NCI-H146 (cell line): Measurements from ENCODE around the gene VIPR2.

Experiments
- DNase-seq: peaks from one replicate; lab custom pipeline; 2025; lab: John Stamatoyannopoulos, UW

Gene VIPR2

GRCh38 chr7:159066816-159067575, 77.7 kb downstream of the VIPR2 start:
- no peak for DNase-seq

DNA sequence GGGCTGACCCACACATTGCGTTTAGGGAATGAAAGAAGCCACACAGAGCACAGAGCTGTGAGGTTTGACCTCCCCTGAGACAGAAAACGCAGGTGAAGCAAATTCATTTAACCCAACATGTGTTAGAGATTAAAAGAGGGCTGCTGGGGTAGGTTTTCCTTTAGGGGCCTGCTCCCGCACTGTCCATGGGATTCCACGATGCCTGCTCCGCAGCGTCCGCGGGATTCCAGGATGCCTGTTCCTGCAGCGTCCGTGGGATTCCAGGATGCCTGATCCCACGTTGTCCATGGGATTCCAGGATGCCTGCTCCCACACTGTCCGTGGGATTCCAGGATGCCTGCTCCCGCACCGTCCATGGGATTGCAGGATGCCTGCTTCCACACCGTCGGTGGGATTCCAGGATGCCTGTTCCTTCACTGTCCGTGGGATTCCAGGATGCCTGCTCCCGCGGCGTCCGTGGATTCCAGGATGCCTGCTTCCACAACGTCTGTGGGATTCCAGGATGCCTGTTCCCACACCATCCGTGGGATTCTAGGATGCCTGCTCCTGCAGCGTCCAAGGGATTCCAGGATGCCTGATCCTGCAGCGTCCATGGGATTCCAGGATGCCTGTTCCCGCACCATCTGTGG, 78.7 kb downstream of the VIPR2 start:
- no peak for DNase-seq

DNA sequence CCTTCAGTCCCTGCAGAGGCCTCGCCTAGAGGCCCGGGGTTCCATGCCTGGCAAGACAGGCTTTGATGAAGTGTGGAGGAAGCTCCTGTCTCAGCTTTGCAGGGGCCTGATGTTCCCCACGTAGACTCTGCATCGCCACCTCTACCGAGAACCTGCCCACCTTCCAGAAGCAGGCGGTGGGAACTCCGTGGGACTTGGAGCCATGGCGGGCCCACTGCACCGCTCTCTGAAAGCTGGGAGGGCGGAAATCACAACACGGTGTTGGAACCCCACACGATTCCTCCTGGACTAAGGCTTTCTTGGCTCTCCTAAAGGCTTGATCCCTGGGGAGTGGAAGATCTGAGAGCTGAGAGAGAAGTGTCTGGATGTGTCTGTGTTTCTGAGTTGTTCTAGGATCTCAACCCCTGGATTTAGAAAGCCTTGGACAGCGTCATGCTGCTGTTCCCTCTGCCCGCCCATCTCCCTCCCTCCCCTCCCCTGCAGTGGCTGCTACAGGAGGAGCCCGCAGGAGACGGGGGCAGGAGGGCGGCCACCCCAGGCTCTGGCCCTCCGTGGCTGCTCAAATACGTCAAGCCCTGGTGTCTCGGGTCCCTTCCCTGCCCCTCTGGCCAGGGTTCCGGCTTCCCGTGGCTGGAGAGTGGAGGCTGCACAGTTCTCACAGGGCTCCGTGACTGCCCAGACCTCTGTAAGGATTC, 79.7 kb downstream of the VIPR2 start:
- no peak for DNase-seq

- no peak for DNase-seq
Observed at GRCh38 chr7:159064121-159064815, 80.4 kb downstream of the VIPR2 start.

- no peak for DNase-seq
Observed at GRCh38 chr7:159063046-159063840, 81.4 kb downstream of the VIPR2 start.

GRCh38 chr7:159062569-159062968, 82.1 kb downstream of the VIPR2 start:
- no peak for DNase-seq

GRCh38 chr7:159061674-159062212, 82.9 kb downstream of the VIPR2 start:
- DNase-seq: no peak

- no peak for DNase-seq
Observed at GRCh38 chr7:159061209-159061608, 83.5 kb downstream of the VIPR2 start.

GRCh38 chr7:159060440-159060839, 84.2 kb downstream of the VIPR2 start:
- no peak for DNase-seq

DNA sequence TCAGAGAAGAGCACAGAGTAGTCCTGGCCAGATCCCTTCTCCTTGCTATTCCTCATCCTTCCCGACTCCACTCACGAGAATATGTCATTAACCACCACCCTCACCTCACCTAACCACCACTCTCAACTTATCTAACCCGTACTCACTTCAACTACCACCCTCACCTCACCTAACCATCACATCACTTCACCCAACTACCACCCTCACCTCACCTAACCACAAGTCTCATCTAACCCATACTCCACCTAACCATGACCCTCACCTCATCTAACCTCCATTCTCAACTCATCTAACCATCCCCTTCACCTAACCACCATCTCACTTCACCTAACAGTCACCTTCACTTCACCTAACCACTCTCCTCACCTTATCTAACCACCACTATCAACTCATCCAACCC, 85.0 kb downstream of the VIPR2 start:
- no peak for DNase-seq

GRCh38 chr7:159057647-159058046, 87.0 kb downstream of the VIPR2 start:
- no peak for DNase-seq

GRCh38 chr7:159056737-159057136, 87.9 kb downstream of the VIPR2 start:
- DNase-seq: no peak

DNA sequence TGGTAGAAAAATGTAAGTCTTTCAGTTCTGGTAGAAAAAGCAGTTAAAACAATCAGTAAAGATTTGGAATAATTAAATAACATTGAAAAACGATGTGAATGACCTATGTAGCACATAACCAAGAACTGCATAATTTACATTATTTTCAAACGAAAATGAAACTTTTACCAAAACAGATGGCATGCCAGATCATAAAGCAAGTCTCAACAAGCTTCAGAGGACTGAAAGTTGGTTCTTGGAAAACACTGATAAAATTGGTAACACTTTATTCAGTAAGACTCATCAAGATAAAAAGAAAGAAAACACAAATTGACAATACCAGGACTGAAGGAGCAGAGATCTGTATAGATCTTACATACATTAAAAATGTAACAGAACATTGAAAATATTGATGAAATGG, 92.8 kb downstream of the VIPR2 start:
- DNase-seq: no peak

DNA sequence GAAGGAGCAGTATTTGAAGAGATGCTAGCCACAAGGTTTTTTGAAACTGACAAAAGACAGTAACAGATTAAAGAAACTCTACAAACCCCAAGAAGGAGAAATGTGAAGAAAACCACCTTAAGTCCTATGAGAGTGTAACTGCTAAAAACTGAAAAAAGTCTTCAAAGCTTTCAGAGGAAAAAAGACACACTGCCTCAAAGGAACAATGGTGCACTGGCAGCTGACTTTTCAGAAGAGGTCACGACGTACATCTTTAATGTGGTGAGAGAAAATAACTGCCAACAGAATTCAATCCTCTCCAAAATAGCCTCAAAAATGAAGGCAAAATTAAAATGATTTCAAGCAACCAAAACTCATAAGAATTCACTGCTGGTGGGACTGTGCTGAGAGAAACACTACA, 94.0 kb downstream of the VIPR2 start:
- no peak for DNase-seq

DNA sequence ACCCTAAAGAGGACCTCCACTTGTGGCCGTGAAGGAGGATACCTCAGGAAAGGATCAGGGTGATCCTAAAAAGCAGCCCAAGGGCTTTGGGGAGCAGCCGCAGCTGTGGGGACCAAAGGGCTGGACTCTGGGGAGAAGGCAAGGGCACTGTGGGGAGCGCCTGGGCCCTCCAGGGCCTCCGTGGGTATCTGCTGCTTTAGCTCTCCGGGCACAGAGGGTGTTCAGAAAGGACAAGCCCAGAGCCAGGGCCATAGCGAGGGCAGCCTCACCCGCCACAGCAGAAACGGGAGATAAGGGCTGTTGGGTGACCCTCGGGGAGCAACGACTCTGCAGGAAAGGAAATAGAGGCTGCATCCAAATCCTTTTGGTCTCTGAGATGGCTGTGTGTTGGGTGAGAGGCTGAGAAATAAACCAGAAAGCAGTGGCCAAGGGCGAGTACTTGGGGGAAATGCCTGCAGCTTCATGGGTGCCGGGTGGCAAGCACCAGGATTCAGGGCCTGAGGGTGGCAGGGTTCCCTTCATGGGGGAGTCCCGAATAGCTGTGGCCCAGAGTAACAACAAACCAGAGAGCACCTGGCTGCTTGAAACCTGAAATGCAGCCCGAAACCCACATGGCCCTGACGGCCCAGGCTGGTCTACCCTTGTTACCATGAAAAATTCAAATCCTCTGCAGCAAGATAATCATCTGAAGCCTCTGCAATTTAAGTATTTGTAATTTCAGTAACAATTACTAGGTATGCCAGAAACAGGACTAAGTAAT, 95.2 kb downstream of the VIPR2 start:
- DNase-seq: no peak

GRCh38 chr7:159048656-159049055, 96.0 kb downstream of the VIPR2 start:
- no peak for DNase-seq

DNA sequence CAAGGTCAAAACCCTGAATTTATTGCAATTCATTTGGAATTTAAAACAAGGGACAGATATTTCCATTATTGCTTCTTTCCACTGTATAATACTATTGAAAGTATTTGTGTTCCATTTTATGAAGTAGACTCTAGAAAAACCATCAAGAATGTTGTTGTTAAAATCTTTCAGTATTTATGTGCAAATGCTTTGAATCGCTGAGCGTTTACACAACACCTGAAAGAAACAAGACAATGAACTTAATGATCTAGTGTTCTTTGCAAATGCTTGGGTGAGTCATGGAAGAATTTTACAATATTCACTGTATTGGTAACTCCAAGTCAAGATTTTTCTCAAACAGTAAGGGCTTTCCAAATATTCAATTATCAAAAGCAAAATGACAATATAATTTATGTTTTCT, 97.1 kb downstream of the VIPR2 start:
- no peak for DNase-seq

DNA sequence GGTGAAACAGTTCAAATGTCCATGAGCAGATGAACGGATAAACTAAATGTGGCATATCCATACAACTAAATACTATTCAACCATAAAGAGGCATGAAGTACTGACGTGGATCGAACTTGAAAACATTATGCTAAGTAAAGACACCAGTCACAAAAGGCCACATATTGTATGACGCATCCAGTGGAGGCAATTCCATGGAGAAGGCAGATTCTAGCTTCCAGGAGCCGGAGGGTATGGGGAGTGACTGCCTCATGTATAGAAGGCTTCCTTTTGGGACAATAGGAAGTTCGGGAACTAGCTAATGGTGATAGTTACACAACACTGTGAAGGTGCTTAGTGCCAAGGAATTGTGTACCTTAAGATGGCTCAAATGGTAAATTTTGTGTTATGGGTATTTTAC, 98.4 kb downstream of the VIPR2 start:
- DNase-seq: no peak

GRCh38 chr7:159045839-159046238, 98.8 kb downstream of the VIPR2 start:
- no peak for DNase-seq

DNA sequence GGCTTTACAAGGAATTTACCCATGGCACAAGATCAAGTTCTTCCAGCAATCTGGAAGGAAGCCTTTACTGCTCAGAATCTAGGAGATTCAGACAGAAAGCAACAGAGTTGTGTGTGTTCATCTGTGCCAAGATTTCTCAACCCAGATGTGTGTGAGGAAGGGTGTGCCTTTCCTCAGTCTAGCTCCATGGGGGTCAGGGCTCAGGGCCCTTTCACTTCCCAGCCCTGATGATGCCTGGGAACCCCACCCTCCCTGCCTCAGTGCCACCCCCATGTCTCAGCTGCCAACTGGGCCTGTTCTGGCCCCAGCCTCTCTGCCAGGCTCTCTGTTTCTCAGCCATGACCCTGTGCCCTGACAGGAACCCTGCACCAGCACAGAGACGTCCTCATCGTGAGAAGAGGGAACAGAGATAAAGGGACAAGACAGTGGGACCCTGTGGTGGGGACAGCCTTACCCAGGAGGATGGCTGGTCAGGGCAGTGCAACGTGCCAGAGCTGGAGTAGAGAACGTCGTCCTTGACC, 102.0 kb downstream of the VIPR2 start:
- DNase-seq: no peak

- no peak for DNase-seq
Observed at GRCh38 chr7:159042103-159042502, 102.6 kb downstream of the VIPR2 start.
